ENCODE data around the gene HOXB3. TPM values are rescaled to one million over a fixed set of nuclear protein-coding genes. Genes with fewer than 3 reads are reported as not detected.

The HOXB3 gene
- total and polyA plus RNA-seq, 2 of the 13 experiments (the other 11 are each of a cell fraction or from before 2014, with no cell fraction given), result not detected

DNA sequence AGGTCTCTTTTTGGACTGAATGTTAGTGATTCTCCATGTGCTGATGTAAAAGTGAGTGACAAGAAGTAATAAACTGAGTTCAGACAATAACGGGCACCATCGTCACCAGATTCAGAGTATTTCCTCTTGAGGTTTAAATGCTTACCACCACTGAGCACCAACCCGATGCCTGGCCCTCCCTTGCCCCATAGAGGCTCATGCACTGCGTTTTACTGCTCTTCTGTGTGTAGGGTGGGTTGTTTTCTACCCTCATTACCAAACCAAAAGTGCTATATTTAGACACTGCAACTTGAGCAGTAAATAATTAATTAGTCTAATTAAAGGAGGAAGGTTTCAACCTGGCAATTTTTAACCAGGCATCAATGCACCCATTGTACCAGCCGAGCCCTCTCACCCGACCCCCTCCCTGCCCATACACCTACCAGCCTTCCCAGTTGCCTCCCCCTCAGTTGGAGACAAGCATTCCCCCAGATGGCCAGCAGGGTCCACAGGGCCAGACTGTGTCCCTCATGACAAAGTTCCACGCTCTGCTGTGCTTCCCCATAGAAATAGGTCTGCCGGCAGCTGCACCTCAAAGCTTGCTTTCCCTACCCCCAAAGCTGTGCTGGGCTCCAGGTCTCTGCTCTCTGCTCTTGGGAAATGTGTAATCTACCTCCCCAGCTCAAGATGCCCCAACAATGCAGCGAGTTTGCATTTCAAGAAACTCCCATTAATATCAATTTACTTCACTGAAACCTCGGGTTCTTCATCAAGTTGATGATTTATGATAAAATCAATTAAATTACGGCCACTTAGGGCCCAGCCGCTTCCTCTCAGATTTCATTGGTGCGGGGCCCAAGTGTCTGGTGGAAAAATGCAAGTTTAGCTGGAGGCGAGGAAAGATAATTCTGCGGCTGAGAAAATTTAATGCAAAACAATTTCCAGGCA is 27.9 kb downstream of the HOXB3 start:
- no peak for FAIRE-seq
- no peak overlapping the region for H3K4me2 ChIP-seq (ENCODE audit: low read depth, low read length)
- peaks cover 29 to 94% of the 10 kb centered on the region in 2 experiments for H3K27me3 ChIP-seq (ENCODE audit: control insufficient read depth in 1 of 2, insufficient read depth in 2 of 2, low read length in 2 of 2)
- in situ Hi-C loops (cut with HindIII; ENCODE audit: extremely low pct_ligation_motif_present, low pct_unique_long_range_greater_than_20kb), result no loop called here
- H3K4me1 ChIP-seq (ENCODE audit: insufficient read depth, low read length), result no peaks in the 10 kb centered on the region
- no peaks in the 10 kb centered on the region; the same call in 1 of the 2 replicates for H4K20me1 ChIP-seq (ENCODE audit: insufficient read depth, low read length)
- 13% methylated on average over 15 of the region's 15 CpGs for WGBS (ENCODE audit: low lambda C conversion rate)
- intact Hi-C loops (cut with micrococcal nuclease; ENCODE audit: unreplicated experiment), result no loop called here
- H3K9me3 ChIP-seq (ENCODE audit: low read length), result no peaks in the 10 kb centered on the region
- BruUV-seq (replicated peaks), result no TSS peak
- H3K4me3 ChIP-seq (replicated peaks in 1 of 3; ENCODE audit: insufficient read depth in 1 of 3, low read depth in 2 of 3, low read length in 3 of 3), result no peak overlapping the region
- no peaks in the 10 kb centered on the region for H3K36me3 ChIP-seq (replicated peaks in 1 of 2; ENCODE audit: control insufficient read depth in 1 of 2, insufficient read depth in 2 of 2, low read length in 2 of 2)
- ChIA-PET POLR2A (no interaction called here), CTCF (ENCODE audit: low intra/inter-chr PET ratio, low total read pairs) (no interaction called here)
- no peak for DNase-seq (ENCODE audit: low spot score)
- H2AFZ ChIP-seq (ENCODE audit: low read length), result no peak overlapping the region
- H3K79me2 ChIP-seq (ENCODE audit: insufficient read depth, low read length), result no peaks in the 10 kb centered on the region
- TF ChIP-seq, protein P1, sequence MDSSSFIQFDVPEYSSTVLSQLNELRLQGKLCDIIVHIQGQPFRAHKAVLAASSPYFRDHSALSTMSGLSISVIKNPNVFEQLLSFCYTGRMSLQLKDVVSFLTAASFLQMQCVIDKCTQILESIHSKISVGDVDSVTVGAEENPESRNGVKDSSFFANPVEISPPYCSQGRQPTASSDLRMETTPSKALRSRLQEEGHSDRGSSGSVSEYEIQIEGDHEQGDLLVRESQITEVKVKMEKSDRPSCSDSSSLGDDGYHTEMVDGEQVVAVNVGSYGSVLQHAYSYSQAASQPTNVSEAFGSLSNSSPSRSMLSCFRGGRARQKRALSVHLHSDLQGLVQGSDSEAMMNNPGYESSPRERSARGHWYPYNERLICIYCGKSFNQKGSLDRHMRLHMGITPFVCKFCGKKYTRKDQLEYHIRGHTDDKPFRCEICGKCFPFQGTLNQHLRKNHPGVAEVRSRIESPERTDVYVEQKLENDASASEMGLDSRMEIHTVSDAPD (CRISPR knock-in tag; IDR thresholded peaks at IDR 0.05), result no peak
- no peak overlapping the region for H3K9ac ChIP-seq (ENCODE audit: insufficient read depth, low read depth, low read length)
- H3K27ac ChIP-seq (ENCODE audit: extremely low read length, insufficient read depth, low read length), result no peak overlapping the region
- peak; percentile 78 for ATAC-seq

DNA sequence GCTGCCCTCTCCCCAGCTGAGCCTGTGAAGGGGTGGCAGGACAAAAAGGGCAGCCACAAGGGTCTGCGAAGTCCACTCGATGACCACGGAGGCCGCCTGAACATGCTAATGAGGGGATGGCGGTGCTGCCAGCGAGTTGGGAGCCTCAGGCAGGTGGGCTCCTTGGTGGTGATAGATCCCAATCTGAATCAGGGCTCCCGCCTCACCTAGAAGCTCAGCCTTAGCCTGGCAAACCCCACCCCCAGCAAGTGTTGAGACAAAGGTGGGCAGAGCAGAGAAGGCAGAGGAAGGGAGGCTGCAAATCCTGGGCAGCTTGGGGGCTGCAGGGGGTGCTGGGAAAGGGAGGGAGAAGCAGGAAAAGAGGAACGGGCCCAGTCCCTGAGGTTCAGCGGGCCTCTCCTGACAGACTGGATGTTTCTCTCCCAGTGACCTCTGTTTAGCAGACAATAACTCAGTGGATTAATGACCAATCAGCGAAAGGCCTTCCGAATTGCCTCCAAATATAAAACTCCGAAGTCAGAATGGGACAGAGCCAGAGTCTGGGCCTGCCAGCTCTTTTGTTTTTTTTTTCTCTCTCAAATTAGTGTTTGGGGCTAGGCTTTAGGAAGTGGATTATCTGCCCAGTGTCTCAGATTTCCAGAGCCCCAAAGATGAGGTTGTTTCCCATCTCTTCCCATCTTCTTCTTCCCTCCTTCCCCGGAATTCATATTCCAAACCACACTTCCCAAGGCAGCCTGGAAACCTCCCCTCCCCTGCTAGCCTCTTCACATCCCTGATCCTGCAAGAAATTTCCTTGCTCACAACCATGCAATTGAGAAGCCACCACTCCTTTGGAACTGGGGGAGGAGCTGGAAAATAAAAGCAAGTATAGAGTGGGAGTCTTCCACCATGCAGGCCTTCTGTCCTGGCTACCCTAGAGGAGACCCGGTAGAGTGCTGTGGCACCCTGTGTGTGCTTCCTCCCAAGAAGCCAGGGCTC is 29.9 kb downstream of the HOXB3 start:
- H3K4me3 ChIP-seq (replicated peaks in 1 of 3; ENCODE audit: insufficient read depth in 1 of 3, low read depth in 2 of 3, low read length in 3 of 3), result no peak overlapping the region
- H3K27ac ChIP-seq (ENCODE audit: extremely low read length, insufficient read depth, low read length), result no peak overlapping the region
- no peak overlapping the region for H3K4me2 ChIP-seq (ENCODE audit: low read depth, low read length)
- no peaks in the 10 kb centered on the region for H3K36me3 ChIP-seq (replicated peaks in 1 of 2; ENCODE audit: control insufficient read depth in 1 of 2, insufficient read depth in 2 of 2, low read length in 2 of 2)
- no peak overlapping the region for H3K9ac ChIP-seq (ENCODE audit: insufficient read depth, low read depth, low read length)
- H3K9me3 ChIP-seq (ENCODE audit: low read length), result no peaks in the 10 kb centered on the region
- H3K27me3 ChIP-seq (ENCODE audit: control insufficient read depth in 1 of 2, insufficient read depth in 2 of 2, low read length in 2 of 2), result peaks cover 30 to 94% of the 10 kb centered on the region in 2 experiments
- no peaks in the 10 kb centered on the region for H3K4me1 ChIP-seq (ENCODE audit: insufficient read depth, low read length)
- no peak for ATAC-seq
- BruUV-seq (replicated peaks), result no TSS peak
- FAIRE-seq, result no peak
- ChIA-PET POLR2A (no interaction called here), CTCF (ENCODE audit: low intra/inter-chr PET ratio, low total read pairs) (no interaction called here)
- intact Hi-C loops (cut with micrococcal nuclease; ENCODE audit: unreplicated experiment) (no loop called here), in situ Hi-C loops (cut with HindIII; ENCODE audit: extremely low pct_ligation_motif_present, low pct_unique_long_range_greater_than_20kb) (no loop called here)
- no peaks in the 10 kb centered on the region; the same call in 1 of the 2 replicates for H4K20me1 ChIP-seq (ENCODE audit: insufficient read depth, low read length)
- no peak overlapping the region for H2AFZ ChIP-seq (ENCODE audit: low read length)
- H3K79me2 ChIP-seq (ENCODE audit: insufficient read depth, low read length), result no peaks in the 10 kb centered on the region
- 18% methylated on average over 9 of the region's 14 CpGs for WGBS (ENCODE audit: low lambda C conversion rate)
- DNase-seq (ENCODE audit: low spot score), result no peak
- TF ChIP-seq EHMT2 (IDR thresholded peaks at IDR 0.05; ENCODE audit: borderline replicate concordance, low read depth, low read length), result no peak
- no peak for TF ChIP-seq ZNF251 (CRISPR knock-in tag; IDR thresholded peaks at IDR 0.05)
- no peak for TF ChIP-seq DPF2 (CRISPR knock-in tag; IDR thresholded peaks at IDR 0.05; ENCODE audit: borderline replicate concordance, low read depth)
- TF ChIP-seq ZNF263 (CRISPR knock-in tag; IDR thresholded peaks at IDR 0.05), result no peak
- TF ChIP-seq GLI4 (CRISPR knock-in tag; IDR thresholded peaks at IDR 0.05; ENCODE audit: borderline replicate concordance), result no peak
- TF ChIP-seq, protein P2, sequence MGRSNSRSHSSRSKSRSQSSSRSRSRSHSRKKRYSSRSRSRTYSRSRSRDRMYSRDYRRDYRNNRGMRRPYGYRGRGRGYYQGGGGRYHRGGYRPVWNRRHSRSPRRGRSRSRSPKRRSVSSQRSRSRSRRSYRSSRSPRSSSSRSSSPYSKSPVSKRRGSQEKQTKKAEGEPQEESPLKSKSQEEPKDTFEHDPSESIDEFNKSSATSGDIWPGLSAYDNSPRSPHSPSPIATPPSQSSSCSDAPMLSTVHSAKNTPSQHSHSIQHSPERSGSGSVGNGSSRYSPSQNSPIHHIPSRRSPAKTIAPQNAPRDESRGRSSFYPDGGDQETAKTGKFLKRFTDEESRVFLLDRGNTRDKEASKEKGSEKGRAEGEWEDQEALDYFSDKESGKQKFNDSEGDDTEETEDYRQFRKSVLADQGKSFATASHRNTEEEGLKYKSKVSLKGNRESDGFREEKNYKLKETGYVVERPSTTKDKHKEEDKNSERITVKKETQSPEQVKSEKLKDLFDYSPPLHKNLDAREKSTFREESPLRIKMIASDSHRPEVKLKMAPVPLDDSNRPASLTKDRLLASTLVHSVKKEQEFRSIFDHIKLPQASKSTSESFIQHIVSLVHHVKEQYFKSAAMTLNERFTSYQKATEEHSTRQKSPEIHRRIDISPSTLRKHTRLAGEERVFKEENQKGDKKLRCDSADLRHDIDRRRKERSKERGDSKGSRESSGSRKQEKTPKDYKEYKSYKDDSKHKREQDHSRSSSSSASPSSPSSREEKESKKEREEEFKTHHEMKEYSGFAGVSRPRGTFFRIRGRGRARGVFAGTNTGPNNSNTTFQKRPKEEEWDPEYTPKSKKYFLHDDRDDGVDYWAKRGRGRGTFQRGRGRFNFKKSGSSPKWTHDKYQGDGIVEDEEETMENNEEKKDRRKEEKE (IDR thresholded peaks at IDR 0.05), result no peak
- TF ChIP-seq, protein P3, sequence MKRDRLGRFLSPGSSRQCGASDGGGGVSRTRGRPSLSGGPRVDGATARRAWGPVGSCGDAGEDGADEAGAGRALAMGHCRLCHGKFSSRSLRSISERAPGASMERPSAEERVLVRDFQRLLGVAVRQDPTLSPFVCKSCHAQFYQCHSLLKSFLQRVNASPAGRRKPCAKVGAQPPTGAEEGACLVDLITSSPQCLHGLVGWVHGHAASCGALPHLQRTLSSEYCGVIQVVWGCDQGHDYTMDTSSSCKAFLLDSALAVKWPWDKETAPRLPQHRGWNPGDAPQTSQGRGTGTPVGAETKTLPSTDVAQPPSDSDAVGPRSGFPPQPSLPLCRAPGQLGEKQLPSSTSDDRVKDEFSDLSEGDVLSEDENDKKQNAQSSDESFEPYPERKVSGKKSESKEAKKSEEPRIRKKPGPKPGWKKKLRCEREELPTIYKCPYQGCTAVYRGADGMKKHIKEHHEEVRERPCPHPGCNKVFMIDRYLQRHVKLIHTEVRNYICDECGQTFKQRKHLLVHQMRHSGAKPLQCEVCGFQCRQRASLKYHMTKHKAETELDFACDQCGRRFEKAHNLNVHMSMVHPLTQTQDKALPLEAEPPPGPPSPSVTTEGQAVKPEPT (CRISPR knock-in tag; IDR thresholded peaks at IDR 0.05; ENCODE audit: low read depth), result no peak
